ENCODE measurements around the gene SLC45A1.

DNA sequence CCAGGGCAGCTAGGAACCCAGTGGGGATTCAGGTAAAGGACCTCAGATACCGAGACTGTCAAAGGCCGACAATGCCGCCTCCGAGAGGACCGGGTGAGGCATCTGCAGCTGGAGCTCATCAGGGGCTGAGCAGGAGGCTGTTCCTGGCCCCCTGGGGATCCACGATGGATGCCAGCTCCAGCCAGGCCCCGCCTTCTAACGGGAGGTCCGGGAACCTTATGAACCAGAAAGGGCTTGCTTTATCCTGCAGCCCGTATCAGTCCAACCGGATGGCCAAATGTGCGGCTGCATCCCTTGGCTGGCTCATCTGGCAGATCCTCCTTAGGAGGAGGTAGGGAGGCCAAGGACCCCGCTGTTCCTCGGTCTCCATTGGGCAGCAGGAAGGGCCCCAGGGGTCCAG lies 32.0 kb downstream of the SLC45A1 start:
- TF ChIP-seq, protein P1, sequence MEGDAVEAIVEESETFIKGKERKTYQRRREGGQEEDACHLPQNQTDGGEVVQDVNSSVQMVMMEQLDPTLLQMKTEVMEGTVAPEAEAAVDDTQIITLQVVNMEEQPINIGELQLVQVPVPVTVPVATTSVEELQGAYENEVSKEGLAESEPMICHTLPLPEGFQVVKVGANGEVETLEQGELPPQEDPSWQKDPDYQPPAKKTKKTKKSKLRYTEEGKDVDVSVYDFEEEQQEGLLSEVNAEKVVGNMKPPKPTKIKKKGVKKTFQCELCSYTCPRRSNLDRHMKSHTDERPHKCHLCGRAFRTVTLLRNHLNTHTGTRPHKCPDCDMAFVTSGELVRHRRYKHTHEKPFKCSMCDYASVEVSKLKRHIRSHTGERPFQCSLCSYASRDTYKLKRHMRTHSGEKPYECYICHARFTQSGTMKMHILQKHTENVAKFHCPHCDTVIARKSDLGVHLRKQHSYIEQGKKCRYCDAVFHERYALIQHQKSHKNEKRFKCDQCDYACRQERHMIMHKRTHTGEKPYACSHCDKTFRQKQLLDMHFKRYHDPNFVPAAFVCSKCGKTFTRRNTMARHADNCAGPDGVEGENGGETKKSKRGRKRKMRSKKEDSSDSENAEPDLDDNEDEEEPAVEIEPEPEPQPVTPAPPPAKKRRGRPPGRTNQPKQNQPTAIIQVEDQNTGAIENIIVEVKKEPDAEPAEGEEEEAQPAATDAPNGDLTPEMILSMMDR (optimal IDR thresholded peaks at IDR 0.05 in 1 of 3, IDR thresholded peaks at IDR 0.05 in 1 of 3, conservative IDR thresholded peaks at IDR 0.05 in 1 of 3; ENCODE audit: extremely low read depth in 1 of 3, insufficient read depth in 2 of 3, low read length in 3 of 3), result no peak
- no peak for TF ChIP-seq EZH2 (IDR thresholded peaks at IDR 0.05; ENCODE audit: low read length)
